ENCODE measurements around the gene POLN. TPM values are rescaled to one million over a fixed set of nuclear protein-coding genes. Genes with fewer than 3 reads are reported as not detected.

Gene POLN
- total RNA-seq, 1 experiment from 2014 or later = 1.2 TPM

- no peaks in the 10 kb centered on the region for H3K36me3 Mint-ChIP-seq (ENCODE audit: insufficient read depth, unreplicated experiment)
- H3K36me3 ChIP-seq (ENCODE audit: control insufficient read depth, insufficient read depth, low read length) = no peaks in the 10 kb centered on the region
- ChIA-PET CTCF (no interaction called here), POLR2A (no interaction called here)
- H3K4me3 Mint-ChIP-seq (ENCODE audit: unreplicated experiment) = no peak overlapping the region
- H3K9me3 ChIP-seq = no peaks in the 10 kb centered on the region
- H3K4me1 ChIP-seq = no peaks in the 10 kb centered on the region
- intact Hi-C loops (cut with micrococcal nuclease; ENCODE audit: unreplicated experiment) = no loop called here
- DNase-seq = no peak
- H3K4me1 Mint-ChIP-seq (ENCODE audit: low read depth, unreplicated experiment) = no peaks in the 10 kb centered on the region
- TF ChIP-seq, protein P1, sequence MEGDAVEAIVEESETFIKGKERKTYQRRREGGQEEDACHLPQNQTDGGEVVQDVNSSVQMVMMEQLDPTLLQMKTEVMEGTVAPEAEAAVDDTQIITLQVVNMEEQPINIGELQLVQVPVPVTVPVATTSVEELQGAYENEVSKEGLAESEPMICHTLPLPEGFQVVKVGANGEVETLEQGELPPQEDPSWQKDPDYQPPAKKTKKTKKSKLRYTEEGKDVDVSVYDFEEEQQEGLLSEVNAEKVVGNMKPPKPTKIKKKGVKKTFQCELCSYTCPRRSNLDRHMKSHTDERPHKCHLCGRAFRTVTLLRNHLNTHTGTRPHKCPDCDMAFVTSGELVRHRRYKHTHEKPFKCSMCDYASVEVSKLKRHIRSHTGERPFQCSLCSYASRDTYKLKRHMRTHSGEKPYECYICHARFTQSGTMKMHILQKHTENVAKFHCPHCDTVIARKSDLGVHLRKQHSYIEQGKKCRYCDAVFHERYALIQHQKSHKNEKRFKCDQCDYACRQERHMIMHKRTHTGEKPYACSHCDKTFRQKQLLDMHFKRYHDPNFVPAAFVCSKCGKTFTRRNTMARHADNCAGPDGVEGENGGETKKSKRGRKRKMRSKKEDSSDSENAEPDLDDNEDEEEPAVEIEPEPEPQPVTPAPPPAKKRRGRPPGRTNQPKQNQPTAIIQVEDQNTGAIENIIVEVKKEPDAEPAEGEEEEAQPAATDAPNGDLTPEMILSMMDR (IDR thresholded peaks at IDR 0.05; ENCODE audit: insufficient read depth in 1 of 2, low read depth in 1 of 2, low read length in 1 of 2, severe bottlenecking in 1 of 2, unreplicated experiment in 1 of 2) = no peak
- no peaks in the 10 kb centered on the region for H3K27me3 Mint-ChIP-seq (ENCODE audit: insufficient read depth, unreplicated experiment)
- no peak overlapping the region for H3K4me3 ChIP-seq (ENCODE audit: low read depth, low read length)
- H3K9me3 Mint-ChIP-seq (ENCODE audit: unreplicated experiment) = no peaks in the 10 kb centered on the region
- H3K27ac Mint-ChIP-seq (ENCODE audit: unreplicated experiment) = no peak overlapping the region
- no peaks in the 10 kb centered on the region for H3K27me3 ChIP-seq (replicated peaks; ENCODE audit: control insufficient read depth, insufficient read depth, low read length)
- BruUV-seq (replicated peaks) = no TSS peak
Observed at GRCh38 chr4:2151544-2151943, 90.4 kb downstream of the POLN start.

DNA sequence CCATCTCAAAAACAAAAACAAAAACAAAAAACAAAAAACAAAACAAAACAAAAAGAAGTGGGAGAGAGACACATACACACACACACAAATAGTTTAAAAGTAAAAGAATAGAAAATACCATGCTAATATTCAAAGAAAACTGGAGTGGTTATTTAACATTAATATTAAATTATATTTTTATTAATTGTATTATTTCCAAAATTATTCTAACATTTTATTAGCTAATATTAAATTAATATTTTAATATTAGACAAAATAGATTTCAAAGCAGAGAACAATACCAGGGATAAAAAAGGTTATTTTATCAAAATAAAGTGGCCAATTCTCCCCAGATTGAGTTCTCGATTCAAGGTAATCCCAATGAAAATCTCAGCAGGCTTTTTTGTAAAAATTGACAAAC lies 91.8 kb downstream of the POLN start:
- intact Hi-C loops (cut with micrococcal nuclease; ENCODE audit: unreplicated experiment) = no loop called here
- POLR2A ChIA-PET = no interaction called here
- Histone ChIP-seq H3K27me3 (replicated peaks; ENCODE audit: control insufficient read depth, insufficient read depth, low read length) (no peaks in the 10 kb centered on the region), H3K4me3 (ENCODE audit: low read depth, low read length) (no peak overlapping the region), H3K9me3 (no peaks in the 10 kb centered on the region), H3K36me3 (ENCODE audit: control insufficient read depth, insufficient read depth, low read length) (no peaks in the 10 kb centered on the region), H3K4me1 (no peaks in the 10 kb centered on the region)
- Mint-ChIP-seq H3K9me3 (ENCODE audit: unreplicated experiment) (no peaks in the 10 kb centered on the region), H3K36me3 (ENCODE audit: insufficient read depth, unreplicated experiment) (no peaks in the 10 kb centered on the region), H3K4me3 (ENCODE audit: unreplicated experiment) (no peak overlapping the region), H3K27me3 (ENCODE audit: insufficient read depth, unreplicated experiment) (no peaks in the 10 kb centered on the region), H3K27ac (ENCODE audit: unreplicated experiment) (no peak overlapping the region), H3K4me1 (ENCODE audit: low read depth, unreplicated experiment) (no peaks in the 10 kb centered on the region)
- CTCF ChIA-PET = no interaction called here
- no peak for DNase-seq
- BruUV-seq (replicated peaks) = no TSS peak
- TF ChIP-seq, protein P1 (IDR thresholded peaks at IDR 0.05; ENCODE audit: insufficient read depth in 1 of 2, low read depth in 1 of 2, low read length in 1 of 2, severe bottlenecking in 1 of 2, unreplicated experiment in 1 of 2) = no peak

GRCh38 chr4:2142630-2143427 lies 99.1 kb downstream of the POLN start:
- no peaks in the 10 kb centered on the region for H3K4me1 Mint-ChIP-seq (ENCODE audit: low read depth, unreplicated experiment)
- Histone ChIP-seq H3K36me3 (ENCODE audit: control insufficient read depth, insufficient read depth, low read length) (no peaks in the 10 kb centered on the region), H3K4me1 (no peaks in the 10 kb centered on the region), H3K9me3 (no peaks in the 10 kb centered on the region), H3K27me3 (replicated peaks; ENCODE audit: control insufficient read depth, insufficient read depth, low read length) (no peaks in the 10 kb centered on the region), H3K4me3 (ENCODE audit: low read depth, low read length) (no peak overlapping the region)
- no TSS peak for BruUV-seq (replicated peaks)
- POLR2A ChIA-PET = no interaction called here
- H3K27ac Mint-ChIP-seq (ENCODE audit: unreplicated experiment) = no peak overlapping the region
- H3K27me3 Mint-ChIP-seq (ENCODE audit: insufficient read depth, unreplicated experiment) = peaks cover 2% of the 10 kb centered on the region
- CTCF ChIA-PET = no interaction called here
- DNase-seq = no peak
- no peaks in the 10 kb centered on the region for H3K9me3 Mint-ChIP-seq (ENCODE audit: unreplicated experiment)
- H3K4me3 Mint-ChIP-seq (ENCODE audit: unreplicated experiment) = no peak overlapping the region
- TF ChIP-seq, protein P1 (IDR thresholded peaks at IDR 0.05; ENCODE audit: insufficient read depth in 1 of 2, low read depth in 1 of 2, low read length in 1 of 2, severe bottlenecking in 1 of 2, unreplicated experiment in 1 of 2) = no peak
- intact Hi-C loops (cut with micrococcal nuclease; ENCODE audit: unreplicated experiment) = no loop called here
- no peaks in the 10 kb centered on the region for H3K36me3 Mint-ChIP-seq (ENCODE audit: insufficient read depth, unreplicated experiment)

Measured in Caco-2 (cell line).